LNCAP (cell line): ENCODE measurements around the gene TMEM8B.
A peak's percentile ranks its signal among the peaks of the same experiment; 100 is the strongest.

Experiments used
- CTCF ChIP-seq: fragments of 450-650 bp; IDR thresholded peaks from 2 replicates; pipeline ENCODE4 v1.5.1; 2017; ENCODE audit warnings: mild to moderate bottlenecking

The TMEM8B gene

DNA sequence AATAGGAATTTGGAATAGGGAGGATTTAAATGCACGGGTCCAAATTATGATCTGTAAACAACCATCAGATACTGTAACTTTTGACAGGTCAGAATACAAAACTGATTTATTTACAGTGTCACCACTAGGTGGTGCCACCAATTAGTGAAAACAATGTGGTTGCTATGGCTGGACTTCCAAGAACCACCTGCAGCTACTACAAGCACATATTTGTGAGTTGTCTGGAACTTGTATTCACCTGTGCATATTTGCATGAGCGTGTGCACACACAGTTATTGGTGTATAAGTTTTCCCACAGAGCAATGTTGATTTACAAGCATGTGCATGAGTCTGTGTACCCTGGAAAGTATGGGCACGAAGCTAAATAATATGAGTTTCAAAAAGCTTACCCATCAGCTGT lies 74.0 kb downstream of the TMEM8B start:
- TF ChIP-seq CTCF = peak; percentile 71

- no peak for TF ChIP-seq CTCF
These were observed 75.3 kb downstream of the TMEM8B start for GRCh38 chr9:35904338-35904737.

DNA sequence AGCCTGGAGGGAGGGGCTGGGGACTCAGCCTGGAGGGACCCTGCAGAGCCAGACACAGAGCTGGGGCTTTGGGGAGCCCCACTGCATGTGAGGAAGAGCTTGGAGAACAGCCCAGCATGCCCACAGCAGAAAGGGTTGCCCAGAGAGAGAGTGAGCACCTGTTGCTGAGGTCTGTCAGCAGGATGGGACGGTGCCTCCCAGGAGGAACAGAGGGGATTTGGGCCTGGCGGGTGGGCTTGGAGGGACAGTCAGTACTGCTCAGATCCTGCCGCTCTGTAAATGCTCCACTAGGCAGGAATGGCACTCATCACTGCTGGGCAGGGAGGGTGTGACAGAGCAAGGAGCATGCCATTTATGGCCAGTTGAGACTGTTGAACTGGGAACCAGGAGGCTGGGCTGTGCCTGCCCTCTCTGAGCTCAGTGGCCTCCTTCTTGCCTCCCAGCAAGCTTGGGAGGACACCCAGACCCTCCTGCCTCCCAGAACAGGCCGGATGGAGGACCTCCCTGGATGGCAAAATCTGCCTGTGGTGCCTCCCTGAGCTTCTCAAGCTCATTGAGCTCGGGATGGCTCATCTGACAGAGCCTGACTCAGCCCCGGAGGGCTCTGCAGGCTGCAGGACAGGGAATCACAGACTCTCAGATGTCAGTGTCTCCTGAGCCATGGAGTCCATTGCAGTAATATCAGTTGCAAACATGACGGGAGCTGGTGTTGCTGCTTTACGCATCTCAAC lies 76.2 kb downstream of the TMEM8B start:
- TF ChIP-seq CTCF = no peak

- TF ChIP-seq CTCF = no peak
These were observed 77.1 kb downstream of the TMEM8B start, which contains the start of gene HRCT1 for GRCh38 chr9:35905912-35906679. TSS of gene HRCT1 (plus strand) at chr9:35906202. CDS start at chr9:35906288, 86 bp downstream.

GRCh38 chr9:35906923-35907699 lies 78.1 kb downstream of the TMEM8B start:
- no peak for TF ChIP-seq CTCF

GRCh38 chr9:35907711-35908503 lies 78.9 kb downstream of the TMEM8B start:
- no peak for TF ChIP-seq CTCF
